Esophagus squamous epithelium (tissue), 4 donors: ENCODE results near the gene COL4A1.

Experiments
- POLR2A ChIP-seq, 4 donors: fragments of 450-650 bp; IDR thresholded peaks; one replicate each; pipeline ENCODE4 v1.6.1; 2017; ENCODE audit warnings: antibody characterized with exemption in 4 of 4, mild to moderate bottlenecking in 4 of 4, moderate library complexity in 3 of 4
- TF ChIP-seq, protein P1 (sequence below), 6 experiments: fragments of 450-650 bp in 4 of 6; fragments of 200-600 bp in 2 of 6; sonication (generic) in 2 of 6; IDR thresholded peaks; one replicate each; pipeline ENCODE4 v1.5.1; 2016 to 2019; ENCODE audit warnings: antibody characterized with exemption in 6 of 6, mild to moderate bottlenecking in 4 of 6, moderate library complexity in 4 of 6

DNA sequence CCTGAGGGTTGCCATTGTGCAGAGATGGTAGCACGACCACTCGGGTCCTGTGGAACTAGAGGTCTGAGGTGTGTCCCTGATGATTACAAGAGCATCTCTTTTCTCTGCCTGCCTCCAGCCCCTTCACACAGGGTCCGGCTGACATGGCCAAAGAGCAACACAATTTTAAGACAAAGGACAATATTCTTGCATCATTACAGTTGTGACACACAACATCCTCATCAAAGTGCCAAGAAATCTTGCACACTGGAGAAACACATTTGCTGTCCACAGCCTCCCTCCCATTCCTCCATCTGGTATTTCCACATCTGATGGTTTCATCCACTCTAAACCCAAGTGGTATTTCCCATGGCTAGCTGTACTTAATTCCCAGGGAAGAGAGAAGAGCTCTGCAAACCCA is 12.8 kb downstream of the COL4A1 start:
- TF ChIP-seq, protein P1, sequence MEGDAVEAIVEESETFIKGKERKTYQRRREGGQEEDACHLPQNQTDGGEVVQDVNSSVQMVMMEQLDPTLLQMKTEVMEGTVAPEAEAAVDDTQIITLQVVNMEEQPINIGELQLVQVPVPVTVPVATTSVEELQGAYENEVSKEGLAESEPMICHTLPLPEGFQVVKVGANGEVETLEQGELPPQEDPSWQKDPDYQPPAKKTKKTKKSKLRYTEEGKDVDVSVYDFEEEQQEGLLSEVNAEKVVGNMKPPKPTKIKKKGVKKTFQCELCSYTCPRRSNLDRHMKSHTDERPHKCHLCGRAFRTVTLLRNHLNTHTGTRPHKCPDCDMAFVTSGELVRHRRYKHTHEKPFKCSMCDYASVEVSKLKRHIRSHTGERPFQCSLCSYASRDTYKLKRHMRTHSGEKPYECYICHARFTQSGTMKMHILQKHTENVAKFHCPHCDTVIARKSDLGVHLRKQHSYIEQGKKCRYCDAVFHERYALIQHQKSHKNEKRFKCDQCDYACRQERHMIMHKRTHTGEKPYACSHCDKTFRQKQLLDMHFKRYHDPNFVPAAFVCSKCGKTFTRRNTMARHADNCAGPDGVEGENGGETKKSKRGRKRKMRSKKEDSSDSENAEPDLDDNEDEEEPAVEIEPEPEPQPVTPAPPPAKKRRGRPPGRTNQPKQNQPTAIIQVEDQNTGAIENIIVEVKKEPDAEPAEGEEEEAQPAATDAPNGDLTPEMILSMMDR (IDR thresholded peaks at IDR 0.05): no peak
- no peak for TF ChIP-seq POLR2A (IDR thresholded peaks at IDR 0.05)
